NCI-H1092 treated with DMSO at 0.1 percent for 48 hours (cell line): Measurements from ENCODE around the gene ARID1B.

ENCODE experiments used
- DNase-seq: peaks from one replicate; lab custom pipeline; 2025; lab: John Stamatoyannopoulos, UW

The ARID1B gene

GRCh38 chr6:157246771-157247484, 469.8 kb downstream of the ARID1B start:
- peak; percentile 20 for DNase-seq

GRCh38 chr6:157248264-157248663, 471.1 kb downstream of the ARID1B start:
- no peak for DNase-seq

- DNase-seq, result peak; percentile 82
Observed at GRCh38 chr6:157249826-157250225, 472.6 kb downstream of the ARID1B start.

GRCh38 chr6:157251586-157252247, 474.5 kb downstream of the ARID1B start:
- no peak for DNase-seq

- DNase-seq, result no peak
Observed at GRCh38 chr6:157253017-157253416, 475.8 kb downstream of the ARID1B start.

- no peak for DNase-seq
Observed at GRCh38 chr6:157253699-157254098, 476.5 kb downstream of the ARID1B start.

GRCh38 chr6:157254538-157254937, 477.4 kb downstream of the ARID1B start:
- no peak for DNase-seq

GRCh38 chr6:157255079-157255478, 477.9 kb downstream of the ARID1B start:
- no peak for DNase-seq

GRCh38 chr6:157258878-157259277, 481.7 kb downstream of the ARID1B start:
- DNase-seq, result no peak

- DNase-seq, result no peak
Observed at GRCh38 chr6:157259443-157259842, 482.3 kb downstream of the ARID1B start.
